ENCODE measurements around the gene FREM1. TPM values are rescaled to one million over a fixed set of nuclear protein-coding genes. Genes with fewer than 3 reads are reported as not detected.

FREM1 gene
- total and polyA plus RNA-seq, 2 donors (not counting 1 experiment from before 2014, with no cell fraction given): not detected

DNA sequence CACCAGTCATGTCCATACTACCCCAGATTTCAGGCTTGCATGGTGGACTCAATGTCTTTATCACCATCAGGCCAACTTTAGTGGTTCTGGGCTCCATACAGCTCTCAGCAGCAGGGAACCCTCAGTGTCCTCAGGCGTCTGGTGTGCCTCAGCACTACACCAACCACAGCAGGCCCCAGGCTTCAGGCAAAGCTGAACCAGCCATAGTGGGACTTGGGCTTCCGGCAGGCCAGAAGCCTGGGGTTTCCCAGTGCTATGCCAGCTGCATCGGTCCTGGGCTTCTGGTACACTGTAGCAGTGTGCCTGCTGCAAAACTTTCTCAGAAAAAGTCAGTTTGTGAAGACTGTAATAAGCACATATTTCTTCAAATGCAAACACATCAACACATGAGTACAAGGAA lies 205.9 kb downstream of the FREM1 start:
- Histone ChIP-seq H3K27ac (ENCODE audit: low read length in 2 of 2) (no peak overlapping the region), H3K79me2 (ENCODE audit: control insufficient read depth, insufficient read depth, low read length) (no peaks in the 10 kb centered on the region), H3K4me2 (replicated peaks; ENCODE audit: low read depth, low read length, poor library complexity, severe bottlenecking) (no peak overlapping the region), H3K9me3 (ENCODE audit: control extremely low read depth in 1 of 3, control insufficient read depth in 2 of 3, insufficient read depth in 1 of 3, low read length in 2 of 3) (peaks cover 9 to 26% (median 10%) of the 10 kb centered on the region in 3 donors), H3K27me3 (replicated peaks in 1 of 4; ENCODE audit: control extremely low read depth in 1 of 4, control insufficient read depth in 3 of 4, insufficient read depth in 4 of 4, low read length in 3 of 4) (peaks cover 0 to 7% (median 3%) of the 10 kb centered on the region in 4 experiments), H3K9ac (ENCODE audit: low read length) (no peak overlapping the region), H3K4me1 (ENCODE audit: control insufficient read depth in 2 of 2, insufficient read depth in 2 of 2, low read length in 2 of 2) (peaks cover 6 to 16% of the 10 kb centered on the region in 2 donors), H3K36me3 (replicated peaks in 1 of 2; ENCODE audit: control extremely low read depth in 1 of 2, control insufficient read depth in 1 of 2, extremely low read depth in 1 of 2, insufficient read depth in 2 of 2, low read length in 1 of 2) (no peaks in the 10 kb centered on the region), H3K4me3 (ENCODE audit: control extremely low read depth in 1 of 5, extremely low read depth in 1 of 5, insufficient read depth in 1 of 5, low read depth in 2 of 5, low read length in 4 of 5) (no peak overlapping the region), H4K20me1 (ENCODE audit: control insufficient read depth, insufficient read depth, low read length, poor library complexity, severe bottlenecking) (no peaks in the 10 kb centered on the region), H2AFZ (ENCODE audit: insufficient read depth, low read depth, low read length, poor library complexity, severe bottlenecking) (no peak overlapping the region)
- no peak for ATAC-seq (ENCODE audit: low read depth)
- ChIA-PET POLR2A (no interaction called here), CTCF (no interaction called here)
- no peak overlapping the region for H3K27ac Mint-ChIP-seq
- H3K9me3 Mint-ChIP-seq (ENCODE audit: insufficient read depth): peaks cover 3% of the 10 kb centered on the region
- WGBS (ENCODE audit: insufficient coverage): 95% methylated on average over 3 of the region's 3 CpGs
- no peaks in the 10 kb centered on the region for H3K27me3 Mint-ChIP-seq
- H3K4me1 Mint-ChIP-seq: peaks cover 18% of the 10 kb centered on the region
- no peak for TF ChIP-seq EZH2 (IDR thresholded peaks at IDR 0.05; ENCODE audit: borderline replicate concordance, insufficient read depth, low read depth, low read length, poor library complexity, severe bottlenecking)
- TF ChIP-seq, protein P1, sequence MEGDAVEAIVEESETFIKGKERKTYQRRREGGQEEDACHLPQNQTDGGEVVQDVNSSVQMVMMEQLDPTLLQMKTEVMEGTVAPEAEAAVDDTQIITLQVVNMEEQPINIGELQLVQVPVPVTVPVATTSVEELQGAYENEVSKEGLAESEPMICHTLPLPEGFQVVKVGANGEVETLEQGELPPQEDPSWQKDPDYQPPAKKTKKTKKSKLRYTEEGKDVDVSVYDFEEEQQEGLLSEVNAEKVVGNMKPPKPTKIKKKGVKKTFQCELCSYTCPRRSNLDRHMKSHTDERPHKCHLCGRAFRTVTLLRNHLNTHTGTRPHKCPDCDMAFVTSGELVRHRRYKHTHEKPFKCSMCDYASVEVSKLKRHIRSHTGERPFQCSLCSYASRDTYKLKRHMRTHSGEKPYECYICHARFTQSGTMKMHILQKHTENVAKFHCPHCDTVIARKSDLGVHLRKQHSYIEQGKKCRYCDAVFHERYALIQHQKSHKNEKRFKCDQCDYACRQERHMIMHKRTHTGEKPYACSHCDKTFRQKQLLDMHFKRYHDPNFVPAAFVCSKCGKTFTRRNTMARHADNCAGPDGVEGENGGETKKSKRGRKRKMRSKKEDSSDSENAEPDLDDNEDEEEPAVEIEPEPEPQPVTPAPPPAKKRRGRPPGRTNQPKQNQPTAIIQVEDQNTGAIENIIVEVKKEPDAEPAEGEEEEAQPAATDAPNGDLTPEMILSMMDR (IDR thresholded peaks at IDR 0.05): no peak
- H3K4me3 Mint-ChIP-seq: no peak overlapping the region
- DNase-seq: no peak
- intact Hi-C loops (cut with micrococcal nuclease): no loop called here

DNA sequence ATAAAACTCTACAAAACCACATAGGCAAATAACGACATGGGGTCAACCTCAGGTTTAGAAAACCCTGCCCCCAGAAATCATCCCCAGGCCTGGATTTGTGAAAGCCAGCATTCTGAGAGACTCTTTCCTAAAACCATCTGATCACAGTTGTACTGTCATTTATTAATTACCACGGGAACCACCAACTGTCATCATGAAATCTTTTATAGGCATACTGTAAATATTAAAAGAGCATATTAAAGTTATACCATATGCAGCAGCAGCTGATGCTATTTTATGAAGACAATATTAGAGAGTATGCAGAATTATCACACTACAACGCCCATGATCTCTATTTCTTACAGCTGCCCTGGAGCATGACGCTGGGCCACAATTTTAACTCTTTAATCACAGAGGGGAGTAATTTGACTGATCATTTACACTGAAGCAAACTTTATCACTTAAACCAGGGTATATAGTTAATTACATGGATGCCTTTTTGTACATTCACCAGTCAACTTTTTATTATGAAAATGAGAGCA lies 208.0 kb downstream of the FREM1 start:
- ATAC-seq (ENCODE audit: low read depth) (no peak), DNase-seq (no peak)
- WGBS (ENCODE audit: insufficient coverage): 83% methylated on average over 1 of the region's 4 CpGs
- Mint-ChIP-seq H3K9me3 (ENCODE audit: insufficient read depth) (peaks cover 3% of the 10 kb centered on the region), H3K27me3 (no peaks in the 10 kb centered on the region), H3K4me3 (no peak overlapping the region), H3K27ac (no peak overlapping the region), H3K4me1 (peaks cover 16% of the 10 kb centered on the region)
- H3K27ac ChIP-seq (ENCODE audit: low read length in 2 of 2): no peak overlapping the region
- POLR2A ChIA-PET: no interaction called here
- no peaks in the 10 kb centered on the region for H4K20me1 ChIP-seq (ENCODE audit: control insufficient read depth, insufficient read depth, low read length, poor library complexity, severe bottlenecking)
- no peaks in the 10 kb centered on the region for H3K79me2 ChIP-seq (ENCODE audit: control insufficient read depth, insufficient read depth, low read length)
- intact Hi-C loops (cut with micrococcal nuclease): no loop called here
- no peak overlapping the region for H3K4me2 ChIP-seq (replicated peaks; ENCODE audit: low read depth, low read length, poor library complexity, severe bottlenecking)
- H3K9me3 ChIP-seq (ENCODE audit: control extremely low read depth in 1 of 3, control insufficient read depth in 2 of 3, insufficient read depth in 1 of 3, low read length in 2 of 3): peaks cover 9 to 25% (median 10%) of the 10 kb centered on the region in 3 donors
- no peak overlapping the region for H2AFZ ChIP-seq (ENCODE audit: insufficient read depth, low read depth, low read length, poor library complexity, severe bottlenecking)
- no peaks in the 10 kb centered on the region for H3K36me3 ChIP-seq (replicated peaks in 1 of 2; ENCODE audit: control extremely low read depth in 1 of 2, control insufficient read depth in 1 of 2, extremely low read depth in 1 of 2, insufficient read depth in 2 of 2, low read length in 1 of 2)
- no peak for TF ChIP-seq EZH2 (IDR thresholded peaks at IDR 0.05; ENCODE audit: borderline replicate concordance, insufficient read depth, low read depth, low read length, poor library complexity, severe bottlenecking)
- TF ChIP-seq, protein P1 (IDR thresholded peaks at IDR 0.05): no peak
- peaks cover 0 to 7% (median 3%) of the 10 kb centered on the region in 4 experiments for H3K27me3 ChIP-seq (replicated peaks in 1 of 4; ENCODE audit: control extremely low read depth in 1 of 4, control insufficient read depth in 3 of 4, insufficient read depth in 4 of 4, low read length in 3 of 4)
- no peak overlapping the region for H3K9ac ChIP-seq (ENCODE audit: low read length)
- peaks cover 6 to 16% of the 10 kb centered on the region in 2 donors for H3K4me1 ChIP-seq (ENCODE audit: control insufficient read depth in 2 of 2, insufficient read depth in 2 of 2, low read length in 2 of 2)
- CTCF ChIA-PET: no interaction called here
- no peak overlapping the region for H3K4me3 ChIP-seq (ENCODE audit: control extremely low read depth in 1 of 5, extremely low read depth in 1 of 5, insufficient read depth in 1 of 5, low read depth in 2 of 5, low read length in 4 of 5)
